T follicular helper cell (primary cell): ENCODE data around the gene SHMT2.

ENCODE experiments used
- DNase-seq: peaks from one replicate; pipeline ENCODE4 v3.0.0-alpha.2; 2020; ENCODE audit warnings: low read depth

The SHMT2 gene

GRCh38 chr12:57227315-57228115, 2.0 kb upstream of the SHMT2 start:
- DNase-seq, result no peak

DNA sequence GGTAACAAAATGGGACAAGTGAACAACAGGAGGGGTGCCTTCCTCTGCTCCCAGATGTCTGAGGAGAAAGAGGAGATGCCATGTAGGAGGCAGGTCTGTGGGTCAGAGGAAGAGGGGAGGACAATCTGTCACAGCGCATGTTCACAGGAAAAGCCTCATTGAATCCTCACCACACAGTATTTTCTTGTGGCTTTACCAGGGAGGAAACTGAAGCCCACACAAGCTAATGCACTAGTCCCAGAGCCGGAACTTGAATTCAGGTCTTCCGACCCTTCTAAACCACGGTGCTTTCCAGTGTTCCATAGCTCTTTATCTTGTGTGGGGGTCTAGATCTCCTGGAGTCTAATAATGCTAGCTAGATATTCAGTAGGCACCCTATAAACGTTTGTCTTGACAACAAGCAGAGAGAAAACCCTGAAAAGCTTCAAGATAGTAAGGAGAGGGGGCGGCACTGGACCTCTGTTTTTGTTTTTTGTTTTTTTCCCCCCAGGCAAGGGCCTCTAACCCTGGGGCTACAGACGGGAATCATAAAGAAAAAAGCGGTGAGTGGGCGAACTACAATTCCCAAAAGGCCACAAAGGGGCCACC, 371 bp upstream of the SHMT2 start:
- DNase-seq, result no peak

DNA sequence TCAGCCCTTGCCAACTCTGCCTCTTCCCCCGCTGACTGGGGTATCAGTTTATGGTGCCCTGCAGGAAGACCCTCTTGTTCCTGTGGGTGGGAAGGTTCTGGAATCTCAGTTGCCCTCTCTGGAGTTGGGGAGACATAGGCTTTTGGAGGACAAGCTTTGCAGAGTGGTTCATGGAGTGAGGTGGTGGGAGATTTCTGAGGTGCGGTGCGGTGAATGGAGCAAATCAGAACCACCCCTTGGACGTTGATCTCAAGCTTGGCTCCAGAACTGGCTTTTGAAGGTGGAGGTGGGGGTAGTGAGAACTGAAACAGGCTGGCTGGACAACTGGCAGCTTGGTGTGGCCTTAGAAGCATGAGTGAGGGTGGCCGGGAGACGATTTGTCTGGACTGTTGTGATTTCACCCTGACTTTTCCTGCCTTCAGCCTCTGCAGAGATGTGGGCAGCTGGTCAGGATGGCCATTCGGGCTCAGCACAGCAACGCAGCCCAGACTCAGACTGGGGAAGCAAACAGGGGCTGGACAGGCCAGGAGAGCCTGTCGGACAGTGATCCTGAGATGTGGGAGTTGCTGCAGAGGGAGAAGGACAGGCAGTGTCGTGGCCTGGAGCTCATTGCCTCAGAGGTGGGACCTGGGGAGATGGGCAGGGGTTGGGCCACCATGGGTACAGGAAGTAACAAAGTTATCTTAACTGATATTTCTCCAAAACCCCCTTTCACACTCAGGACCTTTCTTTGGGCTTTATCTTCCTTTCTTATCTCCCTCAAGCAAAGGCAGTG, 1.1 kb downstream of the SHMT2 start:
- DNase-seq, result no peak

DNA sequence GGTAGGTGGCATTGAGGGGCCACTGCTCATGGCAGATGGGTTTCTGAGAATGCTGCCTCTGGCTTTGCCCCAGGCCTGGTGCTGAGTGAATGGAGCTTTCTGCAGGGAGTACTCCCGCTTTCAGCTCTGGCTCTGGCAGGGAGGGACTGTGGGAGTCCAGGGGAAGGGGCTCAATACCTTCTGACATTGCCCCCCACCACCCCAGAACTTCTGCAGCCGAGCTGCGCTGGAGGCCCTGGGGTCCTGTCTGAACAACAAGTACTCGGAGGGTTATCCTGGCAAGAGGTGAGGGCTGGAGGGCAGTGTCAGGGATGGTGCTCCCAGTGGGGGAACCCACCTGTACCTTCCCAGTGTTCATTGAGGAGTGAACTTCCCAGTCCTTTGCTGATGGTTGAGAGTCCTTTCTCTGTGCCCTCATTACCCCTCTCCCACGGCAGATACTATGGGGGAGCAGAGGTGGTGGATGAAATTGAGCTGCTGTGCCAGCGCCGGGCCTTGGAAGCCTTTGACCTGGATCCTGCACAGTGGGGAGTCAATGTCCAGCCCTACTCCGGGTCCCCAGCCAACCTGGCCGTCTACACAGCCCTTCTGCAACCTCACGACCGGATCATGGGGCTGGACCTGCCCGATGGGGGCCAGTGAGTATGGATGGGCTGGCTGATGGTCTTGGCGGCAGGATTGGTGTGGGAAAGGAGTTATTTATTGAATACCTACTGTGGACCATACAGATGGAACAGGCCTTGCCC, 1.9 kb downstream of the SHMT2 start:
- DNase-seq, result no peak

DNA sequence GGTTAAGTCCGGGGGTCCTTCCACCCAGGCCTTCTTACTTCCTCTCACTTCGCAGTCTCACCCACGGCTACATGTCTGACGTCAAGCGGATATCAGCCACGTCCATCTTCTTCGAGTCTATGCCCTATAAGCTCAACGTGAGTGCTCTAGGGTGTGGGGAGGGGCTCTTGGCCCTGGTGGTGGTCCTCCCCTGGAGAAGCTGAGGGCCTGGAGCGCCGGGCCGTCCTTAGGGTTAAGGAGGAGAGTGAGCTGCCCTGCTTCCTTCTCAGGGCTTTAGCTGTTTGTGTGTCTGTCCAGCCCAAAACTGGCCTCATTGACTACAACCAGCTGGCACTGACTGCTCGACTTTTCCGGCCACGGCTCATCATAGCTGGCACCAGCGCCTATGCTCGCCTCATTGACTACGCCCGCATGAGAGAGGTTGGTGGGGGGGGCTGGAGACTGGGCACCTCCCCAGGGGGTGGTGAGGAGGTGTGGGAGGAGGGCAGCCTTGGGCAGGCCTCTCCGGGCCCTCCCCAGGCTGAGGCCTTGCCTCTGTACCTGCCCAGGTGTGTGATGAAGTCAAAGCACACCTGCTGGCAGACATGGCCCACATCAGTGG, 2.7 kb downstream of the SHMT2 start:
- no peak for DNase-seq

GRCh38 chr12:57233357-57234232, 4.1 kb downstream of the SHMT2 start:
- DNase-seq, result no peak

DNA sequence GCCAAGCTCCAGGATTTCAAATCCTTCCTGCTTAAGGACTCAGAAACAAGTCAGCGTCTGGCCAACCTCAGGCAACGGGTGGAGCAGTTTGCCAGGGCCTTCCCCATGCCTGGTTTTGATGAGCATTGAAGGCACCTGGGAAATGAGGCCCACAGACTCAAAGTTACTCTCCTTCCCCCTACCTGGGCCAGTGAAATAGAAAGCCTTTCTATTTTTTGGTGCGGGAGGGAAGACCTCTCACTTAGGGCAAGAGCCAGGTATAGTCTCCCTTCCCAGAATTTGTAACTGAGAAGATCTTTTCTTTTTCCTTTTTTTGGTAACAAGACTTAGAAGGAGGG, 4.7 kb downstream of the SHMT2 start:
- no peak for DNase-seq

GRCh38 chr12:57234571-57235016, 5.1 kb downstream of the SHMT2 start:
- DNase-seq, result no peak

DNA sequence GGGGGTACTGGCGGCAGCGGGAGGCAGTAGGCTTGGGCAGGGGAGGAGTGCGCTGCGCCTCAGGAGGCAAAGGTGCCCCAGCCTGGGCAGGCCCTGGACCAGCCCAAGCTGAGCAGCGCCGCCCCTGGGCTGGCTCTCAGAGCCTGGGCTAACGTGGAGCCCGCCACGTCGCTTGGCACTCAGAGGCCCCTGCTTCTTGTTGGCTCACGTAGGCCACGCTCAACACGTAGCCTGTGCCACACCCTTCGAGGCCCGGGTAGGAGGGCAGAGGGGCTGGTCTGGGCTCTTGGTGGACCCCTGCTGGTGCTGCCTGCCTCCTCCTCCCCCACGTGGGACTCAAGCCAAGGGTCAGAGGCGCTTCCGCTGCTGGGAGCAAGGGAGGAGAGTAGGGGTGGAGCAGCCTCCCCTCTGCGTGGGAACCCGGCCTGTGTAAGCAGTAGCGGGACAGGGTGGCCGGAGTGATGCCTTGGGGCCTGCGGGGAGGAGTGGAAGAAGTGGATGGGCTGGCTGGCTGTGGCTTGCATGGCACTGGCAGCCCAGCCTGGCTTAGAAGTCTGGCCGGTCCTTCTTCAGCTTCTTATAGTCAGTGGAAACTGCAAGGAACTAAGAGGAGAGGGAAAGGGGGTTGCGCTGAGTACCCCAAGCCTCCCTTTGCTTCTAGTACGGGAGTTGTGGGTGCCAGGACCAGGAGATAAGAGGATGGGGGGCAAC, 5.7 kb downstream of the SHMT2 start:
- DNase-seq, result no peak

DNA sequence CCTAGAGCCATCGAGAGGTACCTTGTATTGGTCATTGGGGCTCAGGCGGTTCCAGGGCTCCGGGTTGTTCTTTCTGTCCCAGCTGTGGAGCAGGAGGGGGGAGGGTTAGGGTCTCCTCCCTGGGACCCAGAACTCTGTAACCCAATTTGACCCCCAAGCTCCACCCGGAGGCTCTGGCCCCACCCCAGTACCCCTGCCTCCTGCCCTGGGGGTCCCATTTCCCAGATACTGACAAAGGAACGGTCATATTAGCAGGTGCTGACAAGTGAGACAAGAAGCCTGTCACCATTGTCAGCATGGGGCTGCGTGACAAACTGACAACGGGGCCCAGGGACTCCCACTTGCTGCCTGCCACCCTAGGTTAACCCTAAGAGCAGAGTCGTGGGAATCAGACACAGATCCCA, 6.2 kb downstream of the SHMT2 start:
- DNase-seq, result no peak

- no peak for DNase-seq
These were observed 6.9 kb downstream of the SHMT2 start for GRCh38 chr12:57236201-57236924.

GRCh38 chr12:57236925-57237595, 7.5 kb downstream of the SHMT2 start:
- DNase-seq, result no peak

DNA sequence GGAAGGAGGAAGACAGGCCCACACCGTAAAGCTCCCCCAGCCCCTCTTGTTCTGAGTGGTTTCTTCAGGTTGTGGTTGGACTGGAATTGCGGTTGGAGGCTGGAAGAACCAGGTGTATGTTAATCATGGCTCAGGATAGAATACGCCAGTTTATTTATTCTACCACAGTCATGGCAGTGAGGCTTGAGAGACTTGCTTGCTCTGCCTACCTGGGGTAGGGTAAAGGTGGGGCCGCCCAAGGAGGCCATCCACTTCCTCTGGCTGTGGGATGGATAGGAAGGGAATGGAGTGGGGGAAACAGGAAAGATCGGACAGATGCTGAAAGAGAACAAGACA, 8.1 kb downstream of the SHMT2 start:
- no peak for DNase-seq

DNA sequence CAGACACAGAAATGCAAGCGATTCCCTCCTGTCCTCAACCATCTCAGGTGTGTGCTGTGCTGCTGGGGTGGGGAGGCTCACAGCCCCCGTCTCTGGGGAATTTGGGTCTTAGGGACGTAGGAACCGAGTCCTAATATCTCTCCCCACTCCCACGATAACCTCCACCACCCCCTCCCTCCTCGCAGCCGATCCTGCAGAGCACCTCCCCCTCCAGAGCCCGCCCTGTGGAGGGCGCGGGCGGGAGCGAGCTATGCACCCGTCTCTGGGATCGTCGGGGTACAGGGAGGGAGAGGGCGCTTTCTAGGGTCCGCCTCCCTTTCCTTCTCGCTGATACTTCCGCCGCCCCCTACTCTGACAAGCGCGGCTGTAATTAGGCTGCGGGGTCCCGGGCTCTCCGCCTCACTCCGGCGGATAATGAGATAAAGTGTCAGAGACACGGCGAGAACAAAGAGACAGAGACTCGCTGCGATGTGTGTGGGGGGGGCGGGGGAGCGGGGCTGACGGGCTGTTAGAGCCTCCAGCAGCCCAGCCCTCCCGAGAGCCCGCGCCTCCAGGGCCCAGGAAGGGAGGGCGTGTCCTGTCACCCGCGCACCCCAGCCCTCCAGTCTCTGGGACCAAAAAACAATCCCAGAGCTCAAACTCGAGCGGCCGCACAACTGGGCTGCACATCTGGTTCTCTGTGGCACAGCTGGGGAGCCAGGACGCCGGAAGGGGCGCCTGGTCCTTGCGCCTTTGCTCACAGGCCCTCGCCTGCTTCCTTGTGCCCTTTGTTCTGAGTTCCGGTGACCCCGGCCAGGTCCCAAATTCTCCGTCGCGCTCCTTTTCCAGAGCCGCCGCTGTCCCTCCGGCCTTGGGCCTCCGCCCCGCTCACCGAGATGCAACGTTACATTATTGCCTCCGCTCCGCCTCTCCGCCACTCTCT, 8.7 kb downstream of the SHMT2 start:
- no peak for DNase-seq

DNA sequence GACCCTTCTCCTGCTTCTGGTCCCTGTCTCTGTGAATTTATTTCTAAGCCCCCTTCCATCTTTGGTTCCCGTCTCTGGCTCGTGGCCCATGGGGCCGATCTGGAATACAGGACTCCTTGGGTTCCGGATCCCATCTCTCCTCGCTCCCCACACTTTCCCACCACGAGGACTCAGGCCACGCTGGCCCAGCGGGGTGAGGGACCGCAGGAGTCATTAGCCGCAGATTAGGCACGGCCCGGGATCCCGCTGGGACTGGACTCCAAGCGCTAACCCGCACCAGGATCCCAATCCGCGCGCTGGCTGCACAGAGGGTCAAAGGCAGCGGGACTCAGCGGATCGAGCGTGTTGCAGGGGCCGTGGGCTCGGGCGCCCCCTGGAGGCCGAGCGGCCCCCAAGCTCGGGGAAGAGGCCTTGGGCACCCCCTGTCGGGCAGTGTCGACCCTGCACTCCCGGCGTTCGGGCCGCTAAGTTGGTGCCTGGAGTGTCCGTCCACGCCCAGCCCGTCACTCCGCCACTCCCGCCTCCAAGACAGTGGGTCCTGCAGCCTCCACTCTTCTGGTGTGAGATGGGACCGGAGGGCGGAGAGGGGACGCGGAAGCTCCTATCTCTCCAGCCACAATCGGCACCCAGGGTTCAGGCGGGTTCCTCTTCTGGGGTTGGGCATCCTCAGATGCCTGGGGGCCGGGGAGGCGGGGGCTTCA, 9.5 kb downstream of the SHMT2 start:
- DNase-seq, result peak; percentile 73

GRCh38 chr12:57239587-57240065, 10.1 kb downstream of the SHMT2 start:
- no peak for DNase-seq
